Body of pancreas (tissue), 4 donors: Measurements from ENCODE around the gene OR2M4.
"Not testable (repeated sequence)": the region's sequence is repeated elsewhere in the genome, so short reads cannot be mapped to it uniquely, and the experiment has no call there.

ENCODE experiments used
- POLR2A ChIP-seq, 3 donors: fragments of 450-650 bp; IDR thresholded peaks; one replicate each; pipeline ENCODE4 v1.6.1; 2016; ENCODE audit warnings: antibody characterized with exemption in 3 of 3, mild to moderate bottlenecking in 2 of 3
- TF ChIP-seq, protein P1 (sequence below), 7 experiments: fragments of 450-650 bp in 4 of 7; fragments of 200-600 bp in 3 of 7; sonication (generic) in 3 of 7; IDR thresholded peaks; one replicate each; pipeline ENCODE4 v1.5.1; 2016 to 2019; ENCODE audit warnings: antibody characterized with exemption in 7 of 7

DNA sequence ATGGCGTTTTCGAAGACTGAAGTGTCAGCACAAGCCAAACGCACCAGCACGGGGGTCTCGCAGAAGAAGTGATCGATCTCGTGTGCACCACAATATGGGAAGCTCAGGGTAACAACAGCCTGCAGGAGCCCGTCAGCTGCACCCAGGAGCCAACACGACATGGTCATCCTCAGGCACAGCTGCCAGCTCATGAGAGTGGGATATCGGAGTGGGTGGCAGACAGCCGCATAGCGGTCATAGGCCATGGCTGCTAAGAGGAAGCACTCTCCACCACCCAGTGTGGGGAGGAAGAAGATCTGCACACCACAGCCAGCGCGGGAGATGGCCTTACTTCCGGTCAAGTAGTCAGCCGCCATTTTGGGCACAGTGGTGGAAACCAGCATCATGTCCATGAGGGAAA, 42.0 kb downstream of the OR2M4 start:
- TF ChIP-seq, protein P1, sequence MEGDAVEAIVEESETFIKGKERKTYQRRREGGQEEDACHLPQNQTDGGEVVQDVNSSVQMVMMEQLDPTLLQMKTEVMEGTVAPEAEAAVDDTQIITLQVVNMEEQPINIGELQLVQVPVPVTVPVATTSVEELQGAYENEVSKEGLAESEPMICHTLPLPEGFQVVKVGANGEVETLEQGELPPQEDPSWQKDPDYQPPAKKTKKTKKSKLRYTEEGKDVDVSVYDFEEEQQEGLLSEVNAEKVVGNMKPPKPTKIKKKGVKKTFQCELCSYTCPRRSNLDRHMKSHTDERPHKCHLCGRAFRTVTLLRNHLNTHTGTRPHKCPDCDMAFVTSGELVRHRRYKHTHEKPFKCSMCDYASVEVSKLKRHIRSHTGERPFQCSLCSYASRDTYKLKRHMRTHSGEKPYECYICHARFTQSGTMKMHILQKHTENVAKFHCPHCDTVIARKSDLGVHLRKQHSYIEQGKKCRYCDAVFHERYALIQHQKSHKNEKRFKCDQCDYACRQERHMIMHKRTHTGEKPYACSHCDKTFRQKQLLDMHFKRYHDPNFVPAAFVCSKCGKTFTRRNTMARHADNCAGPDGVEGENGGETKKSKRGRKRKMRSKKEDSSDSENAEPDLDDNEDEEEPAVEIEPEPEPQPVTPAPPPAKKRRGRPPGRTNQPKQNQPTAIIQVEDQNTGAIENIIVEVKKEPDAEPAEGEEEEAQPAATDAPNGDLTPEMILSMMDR (IDR thresholded peaks at IDR 0.05) = not testable (repeated sequence)
- TF ChIP-seq POLR2A (IDR thresholded peaks at IDR 0.05) = not testable (repeated sequence)
